ENCODE results near the gene MSMP.
A peak's percentile ranks its signal among the peaks of the same experiment; 100 is the strongest.

MSMP gene

GRCh38 chr9:35754264-35754663 lies at the start of gene MSMP:
Gene MSMP, minus strand, starts transcription at chr9:35754276. Its CDS starts 147 bp downstream, at chr9:35754129.
- no peak for DNase-seq

DNA sequence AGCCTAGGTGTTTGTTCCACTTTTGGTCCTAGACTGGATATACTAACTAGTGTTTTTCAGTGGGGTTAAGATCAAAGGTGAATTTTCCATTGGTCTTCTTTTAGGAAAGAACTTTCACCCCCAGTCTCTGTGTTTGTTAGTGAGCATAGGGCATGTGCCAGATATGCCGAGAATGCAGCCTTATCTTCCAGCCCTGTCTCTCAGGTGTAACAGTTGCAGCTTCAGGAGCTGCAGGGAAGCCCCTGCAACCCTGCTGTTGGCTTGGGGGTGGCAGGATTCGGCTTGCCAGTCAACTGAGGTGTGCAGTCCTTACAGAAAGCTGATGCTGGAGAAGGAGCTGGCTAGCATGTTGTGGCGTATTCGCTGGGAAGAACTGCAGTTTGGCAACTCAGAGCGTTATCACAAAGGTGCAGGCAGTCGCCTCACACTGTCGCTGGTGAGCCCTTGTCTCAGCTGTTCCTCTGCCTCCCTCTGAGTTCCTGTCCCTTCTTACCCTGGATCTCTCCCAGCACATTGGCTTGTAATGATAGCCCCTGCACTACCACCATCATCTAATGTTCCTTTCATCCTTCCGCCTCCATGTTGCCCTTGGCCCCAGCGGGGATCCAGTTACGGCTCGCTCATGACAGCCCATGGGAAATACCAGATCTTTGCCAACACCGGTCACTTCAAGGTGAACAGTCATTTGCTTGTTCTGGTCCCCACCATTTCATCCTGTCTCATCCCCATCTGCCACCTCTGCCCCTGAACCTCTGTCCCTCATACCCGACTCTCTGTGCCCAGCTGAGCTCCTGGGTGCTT lies 47.5 kb upstream of the MSMP start:
- no peak for DNase-seq

GRCh38 chr9:35800530-35800929 lies 46.5 kb upstream of the MSMP start:
- no peak for DNase-seq

- DNase-seq = no peak
Measured at GRCh38 chr9:35798658-35799374, 44.7 kb upstream of the MSMP start.

DNA sequence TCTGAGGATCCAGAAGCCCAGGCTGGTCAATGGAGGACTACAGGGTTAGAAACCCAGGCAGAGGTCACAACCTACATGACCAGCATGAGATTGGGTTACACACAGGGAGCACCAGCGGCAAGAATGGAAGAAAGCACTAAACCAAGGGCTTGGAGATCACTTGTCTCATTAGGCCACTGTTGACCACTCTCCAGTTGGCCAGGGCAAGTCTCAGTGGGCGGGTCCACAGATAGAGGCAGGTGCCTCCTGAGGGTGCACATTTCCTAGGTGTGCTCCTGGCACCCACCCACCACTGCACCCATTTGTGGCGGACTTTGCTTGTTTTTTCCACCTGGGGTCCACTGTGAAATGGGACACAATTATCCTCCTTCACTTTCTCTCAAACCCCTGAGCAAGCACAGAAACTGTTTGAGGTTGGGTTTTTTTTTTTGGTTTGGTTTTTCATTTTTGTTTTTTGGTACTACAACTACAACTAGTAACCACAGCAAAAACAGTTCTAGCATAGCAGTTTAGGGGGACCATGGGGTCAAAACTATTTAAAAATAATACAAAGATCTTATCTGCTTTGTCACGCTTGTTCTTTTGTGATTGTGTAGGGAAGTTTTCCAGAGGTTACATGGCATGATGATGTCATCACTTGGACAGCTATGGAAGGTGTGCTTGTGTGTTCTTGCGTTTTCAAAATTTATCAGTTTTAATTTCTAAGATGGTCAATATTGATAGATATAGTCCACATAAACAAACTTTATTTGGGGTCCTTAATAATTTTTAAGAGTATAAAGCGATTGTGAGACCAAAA lies 43.4 kb upstream of the MSMP start:
- no peak for DNase-seq

DNA sequence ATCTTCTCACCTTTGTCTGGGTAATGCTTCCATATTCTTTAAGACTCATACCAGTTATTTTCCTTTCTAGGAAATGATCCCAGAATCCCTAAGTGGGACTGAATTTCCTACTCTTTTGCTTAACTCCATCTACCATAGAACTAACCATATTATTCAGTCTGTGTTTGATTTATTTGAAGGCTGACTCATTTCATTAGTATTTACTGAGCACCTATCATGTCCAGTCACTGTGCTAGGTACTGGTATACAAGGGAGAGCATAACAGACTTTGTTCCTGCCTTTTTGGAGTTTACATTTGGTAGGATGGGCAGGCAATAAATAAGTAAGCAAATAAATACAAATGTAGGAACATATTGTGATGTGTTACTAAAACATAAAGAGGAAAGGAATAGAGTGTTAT lies 41.6 kb upstream of the MSMP start:
- DNase-seq = no peak

DNA sequence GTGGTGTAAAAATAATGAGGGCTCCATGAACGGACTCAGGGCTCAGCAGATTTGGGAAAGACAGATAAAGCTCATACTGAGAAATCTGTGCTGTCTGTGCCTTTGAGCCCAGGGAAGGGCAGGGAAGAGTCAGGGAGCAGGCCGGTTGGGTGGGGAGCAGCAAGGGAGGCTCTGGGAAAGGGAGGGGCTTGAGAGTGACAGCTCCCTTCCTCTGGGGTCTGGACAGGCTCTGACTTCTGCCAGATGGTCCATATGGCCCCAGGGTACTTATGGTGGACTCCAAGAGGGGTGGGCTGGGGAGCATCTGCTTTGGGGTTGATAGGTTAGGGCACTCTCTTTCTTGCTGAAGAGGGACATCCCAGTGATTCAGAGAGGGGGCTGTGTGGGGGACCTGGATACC lies 39.4 kb upstream of the MSMP start:
- DNase-seq = no peak

DNA sequence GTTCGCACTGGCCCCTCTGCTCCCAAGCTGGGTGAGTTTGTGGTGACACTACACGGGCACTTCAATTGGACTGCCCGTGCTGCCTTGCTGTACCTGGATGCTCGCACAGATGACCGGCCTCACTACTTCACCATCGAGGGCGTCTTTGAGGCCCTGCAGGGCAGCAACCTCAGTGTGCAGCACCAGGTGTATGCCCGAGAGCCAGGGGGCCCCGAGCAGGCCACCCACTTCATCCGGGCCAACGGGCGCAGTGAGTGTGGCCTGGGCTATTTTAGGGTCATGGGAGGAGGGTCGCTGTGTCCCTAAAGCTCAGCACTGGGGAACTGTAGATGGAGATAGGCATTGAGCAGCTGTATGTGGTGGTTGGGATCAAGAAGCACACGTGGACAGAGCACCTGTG lies 38.8 kb upstream of the MSMP start:
- no peak for DNase-seq

GRCh38 chr9:35792024-35792813 lies 38.1 kb upstream of the MSMP start:
- no peak for DNase-seq

DNA sequence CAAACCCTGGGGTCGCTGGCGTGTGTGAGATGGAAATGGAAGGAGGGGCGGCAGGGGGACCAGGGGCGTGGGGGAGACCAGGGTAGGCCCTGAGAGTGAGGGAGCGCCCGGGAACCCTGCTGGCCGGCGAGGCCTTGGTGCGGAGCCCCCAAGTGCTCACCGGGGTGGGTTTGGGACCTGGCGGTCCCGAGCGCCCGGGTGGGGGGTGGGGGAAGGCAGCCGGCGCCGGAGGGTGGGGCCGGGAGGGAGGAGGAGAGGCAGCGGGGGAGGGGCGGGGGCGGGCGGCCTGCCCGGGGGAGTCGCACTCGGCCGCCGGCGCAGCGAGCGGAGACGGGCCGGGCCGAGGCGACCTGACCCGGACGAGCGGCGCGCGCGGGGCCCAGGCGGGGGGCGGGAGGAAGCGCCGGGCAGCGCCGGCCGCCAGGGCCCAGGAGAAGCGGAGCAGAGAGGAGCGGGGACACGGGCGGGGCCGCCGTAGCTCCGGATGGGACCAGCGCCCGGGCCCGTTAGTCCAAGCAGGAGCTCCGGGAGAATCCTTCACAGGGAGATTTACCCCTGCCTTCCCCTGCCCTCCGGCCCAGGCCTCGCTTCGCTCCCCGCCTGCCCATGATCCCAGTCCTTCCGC lies 37.3 kb upstream of the MSMP start, which contains the start of gene NPR2:
Gene NPR2 (plus strand): TSS at position 295 of the 625 bp plus-strand sequence. CDS start 818 bp downstream, outside the sequence.
- no peak for DNase-seq

- peak; percentile 43 for DNase-seq
Measured at GRCh38 chr9:35790385-35791296, 36.6 kb upstream of the MSMP start.

DNA sequence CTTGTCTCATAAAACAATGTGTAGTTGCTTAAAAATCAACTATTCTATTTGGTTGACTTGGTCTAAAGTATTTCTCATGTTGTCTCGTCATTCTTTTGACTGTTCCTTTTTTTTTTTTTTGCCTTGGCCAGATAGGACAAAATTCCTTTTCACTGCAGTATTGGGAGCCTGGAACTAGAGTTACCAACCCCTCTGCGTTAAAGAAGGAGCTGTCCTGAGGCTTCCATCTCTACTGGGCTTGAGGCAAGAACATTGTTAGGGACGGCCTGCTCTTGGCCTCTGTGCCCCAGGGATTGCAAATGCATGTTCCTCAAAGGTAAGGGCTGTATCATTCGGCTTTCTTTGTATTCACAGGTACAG lies 35.9 kb upstream of the MSMP start:
- no peak for DNase-seq

DNA sequence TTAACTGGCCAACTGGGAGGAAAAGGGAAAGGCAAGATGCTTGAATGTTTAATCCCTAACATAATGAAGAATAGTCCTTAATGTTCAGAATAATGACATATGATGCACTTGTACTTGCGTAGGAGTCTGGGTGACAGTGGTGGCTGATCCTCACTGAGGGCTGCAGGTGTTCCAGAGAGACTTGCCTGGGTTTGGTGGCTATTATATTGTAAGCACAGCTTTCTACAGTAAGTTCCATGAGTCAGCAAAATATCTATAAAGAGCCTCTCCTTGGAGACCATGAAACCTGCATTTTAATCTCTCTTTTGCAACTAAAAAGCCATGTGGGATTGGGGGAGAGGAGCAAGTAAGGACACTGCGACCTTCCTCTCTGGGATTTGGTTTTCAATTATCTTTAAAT lies 35.5 kb upstream of the MSMP start:
- DNase-seq = no peak

- no peak for DNase-seq
Measured at GRCh38 chr9:35783418-35783817, 29.3 kb upstream of the MSMP start.

DNA sequence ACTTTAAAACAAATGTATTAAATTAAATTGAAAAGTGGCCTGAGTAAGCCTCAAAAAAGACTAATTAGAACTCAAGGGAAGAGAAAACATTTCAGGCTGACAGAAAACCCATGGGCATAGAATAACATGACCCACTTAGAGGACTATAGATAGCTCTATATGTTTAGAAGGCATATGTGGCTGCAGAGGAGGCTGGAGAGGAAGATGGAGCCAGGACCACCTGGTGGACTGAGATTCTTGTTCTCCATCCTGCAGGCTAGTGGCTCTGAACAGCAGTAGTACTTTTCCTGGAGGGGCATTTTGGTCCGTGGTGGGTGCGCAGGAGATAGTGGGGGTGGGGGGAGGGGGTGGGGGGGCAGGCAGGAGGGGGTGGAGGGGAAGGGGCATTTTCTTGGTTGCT lies 27.0 kb upstream of the MSMP start:
- DNase-seq = no peak

DNA sequence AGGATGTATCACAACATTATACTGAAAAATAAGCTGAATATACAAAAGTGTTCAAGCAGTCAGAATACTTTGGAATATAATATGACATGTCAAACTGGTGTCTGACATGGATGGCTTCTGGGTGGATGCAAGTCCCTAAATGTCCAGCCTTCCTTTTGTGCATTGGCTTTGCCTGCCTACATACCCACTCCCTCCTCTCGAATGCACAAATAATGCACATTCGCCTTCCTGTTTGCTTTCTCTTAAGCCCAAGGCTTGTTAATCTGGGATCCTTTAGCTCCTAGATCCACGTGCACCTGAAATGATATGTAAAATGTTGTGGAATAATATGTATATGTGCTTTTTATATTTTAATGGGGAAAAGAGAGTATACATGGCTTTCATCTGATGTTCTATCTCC lies 24.4 kb upstream of the MSMP start:
- no peak for DNase-seq

GRCh38 chr9:35776018-35776417 lies 21.9 kb upstream of the MSMP start:
- DNase-seq = peak; percentile 68

DNA sequence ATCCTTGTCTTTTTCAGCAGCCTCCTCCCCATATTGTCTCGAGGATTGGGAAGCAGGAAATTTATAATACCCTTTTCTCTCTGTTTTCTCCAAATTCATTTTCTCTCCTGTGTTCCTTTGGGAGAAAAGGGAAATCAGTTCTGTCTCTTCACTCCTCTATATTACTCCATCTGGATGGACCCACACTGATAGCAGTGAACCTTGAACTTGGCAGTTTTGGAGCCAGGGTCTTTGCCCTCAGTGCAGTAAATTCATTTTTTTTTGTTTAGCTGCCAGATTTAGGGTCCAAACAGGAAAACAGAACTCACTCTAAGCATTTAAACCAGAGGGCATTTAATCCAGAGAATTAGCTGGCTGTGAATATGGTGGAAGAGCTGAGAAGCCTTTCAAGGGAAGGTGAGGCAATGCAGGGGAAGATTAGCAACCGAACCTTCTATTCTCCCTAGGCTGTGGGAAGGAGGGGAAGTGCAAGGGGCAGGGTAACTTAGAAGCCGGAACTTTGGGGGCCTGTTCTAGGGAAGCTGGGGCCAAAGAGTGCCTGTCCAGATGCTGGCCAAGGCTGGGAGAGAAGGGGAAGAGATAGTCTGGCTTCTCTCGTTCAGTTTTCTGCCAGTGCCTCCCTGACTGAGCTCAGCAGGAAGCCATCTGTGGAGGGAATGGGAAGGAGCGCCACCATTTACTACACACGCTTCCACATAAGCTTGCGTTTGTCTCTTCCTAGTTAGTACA lies 21.0 kb upstream of the MSMP start:
- no peak for DNase-seq

DNA sequence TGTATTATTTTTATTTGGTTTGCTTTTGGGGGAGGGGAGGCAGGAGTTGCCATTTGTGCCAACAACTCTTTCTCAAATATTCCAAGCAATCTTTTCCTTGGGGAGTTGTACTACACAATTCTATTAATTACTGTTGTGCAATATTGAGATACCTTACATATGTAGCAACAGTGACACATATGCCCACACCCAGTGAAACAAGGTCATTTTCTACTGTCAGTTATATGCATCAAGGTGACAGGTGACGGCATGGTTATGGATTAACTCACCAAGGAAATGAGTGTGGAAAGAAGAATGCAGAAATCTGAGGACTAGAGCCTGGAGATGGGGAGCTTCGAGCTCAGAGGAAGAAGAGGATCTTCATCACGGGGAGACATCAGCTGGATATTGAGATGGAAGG lies 17.9 kb upstream of the MSMP start:
- no peak for DNase-seq

DNA sequence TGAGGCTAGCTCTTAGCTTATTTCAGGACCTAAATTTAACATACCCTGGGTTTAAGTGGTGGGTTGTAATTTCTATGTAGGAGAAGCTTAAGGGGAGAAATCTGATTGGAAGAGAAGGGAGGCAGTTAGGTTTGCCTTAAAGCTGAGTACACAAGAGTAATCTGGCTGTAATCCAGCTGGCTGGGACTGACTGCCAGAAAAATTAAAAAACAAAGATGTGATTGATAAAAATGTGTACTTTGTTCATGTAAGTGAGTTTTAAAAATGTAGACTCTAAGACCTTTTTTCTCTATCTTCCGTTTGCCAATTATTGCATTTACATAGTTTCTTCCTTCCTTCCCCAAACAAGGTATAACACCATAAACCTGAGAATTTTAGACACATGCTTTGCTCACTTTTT lies 17.5 kb upstream of the MSMP start:
- no peak for DNase-seq

- DNase-seq = no peak
Measured at GRCh38 chr9:35771075-35771433, 17.0 kb upstream of the MSMP start.
